Activated T-cell treated with anti-CD3 and anti-CD28 coated beads, Interleukin-2, amount 50 U/mL, for 24 hours (primary cell): ENCODE measurements around the gene KAT8.

Source experiments
- DNase-seq: peaks from one replicate; pipeline ENCODE4 v3.0.0-alpha.2; 2020
- H3K27ac Mint-ChIP-seq: 2 replicates; pipeline ENCODE4 v1.8.0; 2020; ENCODE audit warnings: mild to moderate bottlenecking, mixed read lengths
- H3K27me3 Mint-ChIP-seq: 2 replicates; pipeline ENCODE4 v1.8.0; 2020; ENCODE audit warnings: mixed read lengths
- H3K36me3 Mint-ChIP-seq: 2 replicates; pipeline ENCODE4 v1.8.0; 2020; ENCODE audit warnings: low read depth, mixed read lengths
- H3K4me1 Mint-ChIP-seq: 2 replicates; pipeline ENCODE4 v1.8.0; 2020; ENCODE audit warnings: low read depth, mixed read lengths
- H3K4me3 Mint-ChIP-seq: 2 replicates; pipeline ENCODE4 v1.8.0; 2020; ENCODE audit warnings: mild to moderate bottlenecking, moderate library complexity, mixed read lengths
- H3K9me3 Mint-ChIP-seq: 2 replicates; pipeline ENCODE4 v1.8.0; 2020; ENCODE audit warnings: mixed read lengths

KAT8 gene

GRCh38 chr16:31080756-31081419, 36.6 kb upstream of the KAT8 start:
- Mint-ChIP-seq H3K4me3 (no peak overlapping the region), H3K27me3 (no peaks in the 10 kb centered on the region), H3K4me1 (peaks cover 40% of the 10 kb centered on the region), H3K36me3 (peaks cover 91% of the 10 kb centered on the region), H3K27ac (peak overlapping the region; percentile 77), H3K9me3 (no peaks in the 10 kb centered on the region)
- DNase-seq: no peak

DNA sequence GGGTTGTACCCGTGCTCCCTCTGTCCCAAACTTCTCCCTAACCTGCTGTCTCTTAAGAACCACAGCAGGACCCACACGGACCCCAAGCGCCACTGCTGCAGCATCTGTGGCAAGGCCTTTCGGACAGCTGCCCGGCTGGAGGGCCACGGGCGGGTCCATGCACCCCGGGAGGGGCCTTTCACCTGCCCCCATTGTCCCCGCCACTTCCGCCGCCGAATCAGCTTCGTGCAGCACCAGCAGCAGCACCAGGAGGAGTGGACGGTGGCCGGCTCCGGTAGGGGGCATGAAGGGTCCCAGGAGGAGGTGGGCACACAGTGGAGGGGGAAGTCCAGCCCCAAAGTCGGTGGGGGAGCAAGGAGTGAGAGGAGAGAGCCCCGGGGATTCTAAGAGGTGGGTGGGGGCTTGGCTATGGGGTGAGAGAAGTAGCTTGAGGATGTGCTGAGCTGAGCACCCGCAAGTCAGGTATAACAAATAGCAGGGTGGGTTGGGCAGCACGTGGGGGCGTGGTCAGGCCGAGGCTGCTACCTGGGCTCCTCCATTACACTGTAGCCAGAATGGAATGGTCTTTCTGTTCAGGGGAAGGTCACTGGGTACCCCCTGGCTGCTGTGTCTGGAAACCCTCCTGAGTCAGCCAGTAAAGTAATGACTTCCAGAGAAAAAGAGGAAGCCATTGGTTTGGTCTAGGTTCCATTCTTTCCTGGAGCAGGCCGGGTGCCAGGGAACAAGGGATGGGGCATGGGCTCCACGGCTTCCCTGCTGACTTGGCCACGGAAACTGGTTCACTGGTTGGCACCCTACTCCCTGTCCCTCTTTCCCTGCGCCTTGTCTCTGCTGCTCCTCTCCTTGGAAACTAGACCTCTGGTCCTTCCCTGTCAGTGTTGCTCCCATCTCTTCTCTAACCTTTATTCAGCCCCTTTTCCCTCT, 35.8 kb upstream of the KAT8 start:
- Mint-ChIP-seq H3K27ac (peak overlapping the region; percentile 67), H3K27me3 (no peaks in the 10 kb centered on the region), H3K4me3 (no peak overlapping the region), H3K9me3 (no peaks in the 10 kb centered on the region), H3K4me1 (peaks cover 36% of the 10 kb centered on the region), H3K36me3 (peaks cover 88% of the 10 kb centered on the region)
- DNase-seq: no peak

- peaks cover 85% of the 10 kb centered on the region for H3K36me3 Mint-ChIP-seq
- H3K27me3 Mint-ChIP-seq: no peaks in the 10 kb centered on the region
- H3K4me1 Mint-ChIP-seq: peaks cover 33% of the 10 kb centered on the region
- H3K27ac Mint-ChIP-seq: peak overlapping the region; percentile 67
- H3K9me3 Mint-ChIP-seq: no peaks in the 10 kb centered on the region
- DNase-seq: no peak
- H3K4me3 Mint-ChIP-seq: no peak overlapping the region
Observed at GRCh38 chr16:31082368-31083045, 35.0 kb upstream of the KAT8 start.

DNA sequence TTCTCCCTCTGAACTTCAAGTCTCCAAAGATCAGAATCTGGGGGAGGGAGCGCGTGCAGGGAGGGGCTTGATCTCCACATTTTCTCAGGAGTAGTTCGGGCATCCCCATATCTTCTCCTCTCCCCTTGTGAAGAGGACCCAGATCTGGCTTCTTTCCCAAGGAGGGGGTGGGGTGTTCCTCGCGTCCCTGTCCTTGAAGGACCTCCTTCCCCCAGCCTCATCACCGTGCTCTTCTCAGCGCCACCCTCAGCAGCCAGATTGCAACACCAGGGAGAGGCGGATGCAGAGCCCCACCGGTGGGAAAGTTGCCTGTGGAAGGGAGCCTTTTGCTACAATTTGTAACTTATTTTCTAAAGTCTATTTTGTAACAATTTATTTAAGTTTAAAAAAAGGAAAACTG, 34.4 kb upstream of the KAT8 start:
- peaks cover 82% of the 10 kb centered on the region for H3K36me3 Mint-ChIP-seq
- no peak for DNase-seq
- H3K4me3 Mint-ChIP-seq: no peak overlapping the region
- H3K27me3 Mint-ChIP-seq: no peaks in the 10 kb centered on the region
- H3K4me1 Mint-ChIP-seq: peaks cover 28% of the 10 kb centered on the region
- H3K9me3 Mint-ChIP-seq: no peaks in the 10 kb centered on the region
- peak overlapping the region; percentile 37 for H3K27ac Mint-ChIP-seq

DNA sequence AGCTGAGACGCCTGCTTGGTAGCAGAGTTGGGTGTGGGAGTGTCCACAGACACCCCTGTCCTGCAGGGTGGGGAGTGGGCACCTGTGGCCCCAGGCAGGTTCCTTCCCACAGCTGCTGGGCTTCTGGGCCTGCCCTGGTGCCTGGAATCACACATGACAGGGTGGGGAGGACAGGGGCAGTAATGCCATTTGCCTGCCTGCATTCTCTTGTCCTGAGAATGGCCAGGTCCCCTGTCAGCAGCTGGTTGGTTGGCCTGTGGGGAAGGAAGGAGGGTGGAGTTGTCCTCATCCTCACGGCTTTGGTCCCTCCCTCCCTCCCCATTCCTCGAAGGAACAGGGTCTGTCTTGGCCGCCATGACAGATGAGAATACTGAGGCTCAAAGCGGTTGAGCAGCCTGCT, 33.9 kb upstream of the KAT8 start:
- Mint-ChIP-seq H3K4me1 (peaks cover 25% of the 10 kb centered on the region), H3K27me3 (no peaks in the 10 kb centered on the region), H3K9me3 (no peaks in the 10 kb centered on the region), H3K36me3 (peaks cover 82% of the 10 kb centered on the region), H3K4me3 (no peak overlapping the region), H3K27ac (peak overlapping the region; percentile 22)
- no peak for DNase-seq

GRCh38 chr16:31083981-31084380, 33.5 kb upstream of the KAT8 start:
- no peak overlapping the region for H3K4me3 Mint-ChIP-seq
- no peaks in the 10 kb centered on the region for H3K9me3 Mint-ChIP-seq
- H3K36me3 Mint-ChIP-seq: peaks cover 79% of the 10 kb centered on the region
- H3K27ac Mint-ChIP-seq: no peak overlapping the region
- no peak for DNase-seq
- peaks cover 21% of the 10 kb centered on the region for H3K4me1 Mint-ChIP-seq
- no peaks in the 10 kb centered on the region for H3K27me3 Mint-ChIP-seq

- no peak for DNase-seq
- Mint-ChIP-seq H3K4me3 (no peak overlapping the region), H3K4me1 (peaks cover 14% of the 10 kb centered on the region), H3K36me3 (peaks cover 79% of the 10 kb centered on the region), H3K27ac (no peak overlapping the region), H3K9me3 (no peaks in the 10 kb centered on the region), H3K27me3 (no peaks in the 10 kb centered on the region)
Observed at GRCh38 chr16:31084584-31085302, 32.7 kb upstream of the KAT8 start.

DNA sequence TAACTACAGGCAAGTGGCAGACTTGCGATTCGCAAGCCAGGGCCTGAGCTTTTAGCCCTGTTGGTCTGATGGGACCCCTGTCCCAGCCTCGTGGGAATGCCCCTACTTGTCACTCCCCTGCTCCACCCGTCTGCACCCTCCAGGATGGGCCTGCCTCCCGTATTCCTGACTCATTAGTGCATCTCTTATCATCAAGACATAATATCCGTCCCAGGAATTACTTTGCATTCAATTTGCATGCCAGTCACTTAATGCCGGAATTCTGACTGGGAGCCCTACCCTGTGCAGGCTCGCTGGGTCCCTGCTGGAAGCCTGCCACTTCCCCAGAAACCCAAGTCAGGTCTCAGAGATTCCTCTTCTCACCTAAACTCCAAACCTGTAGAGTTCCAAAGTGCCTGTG, 32.1 kb upstream of the KAT8 start:
- Mint-ChIP-seq H3K9me3 (no peaks in the 10 kb centered on the region), H3K36me3 (peaks cover 78% of the 10 kb centered on the region), H3K27me3 (no peaks in the 10 kb centered on the region), H3K4me3 (no peak overlapping the region), H3K27ac (peak overlapping the region; percentile 30), H3K4me1 (peaks cover 13% of the 10 kb centered on the region)
- no peak for DNase-seq

DNA sequence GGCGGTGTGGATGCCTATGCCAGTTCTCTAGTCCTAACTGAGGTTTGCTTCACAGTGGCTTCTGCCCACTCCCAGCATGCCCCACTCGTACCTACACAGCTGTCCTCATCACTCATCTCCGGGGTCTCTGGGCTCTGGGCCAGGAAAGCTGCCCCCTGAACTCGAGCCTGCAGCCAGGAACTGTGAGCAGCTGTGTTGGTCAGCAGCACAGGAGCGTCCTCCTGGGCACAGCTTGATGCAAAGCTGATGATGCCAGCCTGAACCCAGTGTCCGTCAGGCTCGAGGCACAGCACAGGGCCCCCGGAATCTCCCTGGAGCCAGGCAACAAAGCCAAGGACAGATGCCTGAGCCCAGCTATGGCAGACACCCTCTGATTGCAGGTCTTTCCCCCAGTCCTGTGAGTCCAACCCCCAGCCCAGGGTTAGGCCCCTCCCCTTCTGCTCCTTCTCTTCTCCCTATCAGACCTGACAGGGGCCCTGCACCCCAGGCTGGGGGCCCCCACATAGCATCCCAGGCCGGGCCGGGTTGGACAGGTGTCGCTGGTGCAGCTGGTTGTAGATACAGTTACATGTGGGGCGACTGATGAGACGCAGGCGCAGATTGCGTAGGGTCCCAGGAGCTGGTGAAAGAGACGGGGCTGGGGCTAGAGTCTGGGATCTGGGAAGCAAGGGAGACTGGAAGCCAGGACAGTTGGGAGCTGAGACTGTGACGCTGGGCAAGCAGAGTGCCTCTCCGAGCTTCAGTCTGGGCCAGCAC, 31.4 kb upstream of the KAT8 start:
- no peaks in the 10 kb centered on the region for H3K9me3 Mint-ChIP-seq
- DNase-seq: no peak
- peak overlapping the region; percentile 47 for H3K27ac Mint-ChIP-seq
- H3K4me1 Mint-ChIP-seq: peaks cover 11% of the 10 kb centered on the region
- no peaks in the 10 kb centered on the region for H3K27me3 Mint-ChIP-seq
- H3K36me3 Mint-ChIP-seq: peaks cover 78% of the 10 kb centered on the region
- H3K4me3 Mint-ChIP-seq: no peak overlapping the region

GRCh38 chr16:31086629-31086906, 30.9 kb upstream of the KAT8 start:
- Mint-ChIP-seq H3K9me3 (no peaks in the 10 kb centered on the region), H3K27me3 (no peaks in the 10 kb centered on the region), H3K36me3 (peaks cover 78% of the 10 kb centered on the region), H3K4me3 (no peak overlapping the region), H3K27ac (peak overlapping the region; percentile 47), H3K4me1 (peaks cover 12% of the 10 kb centered on the region)
- DNase-seq: no peak

DNA sequence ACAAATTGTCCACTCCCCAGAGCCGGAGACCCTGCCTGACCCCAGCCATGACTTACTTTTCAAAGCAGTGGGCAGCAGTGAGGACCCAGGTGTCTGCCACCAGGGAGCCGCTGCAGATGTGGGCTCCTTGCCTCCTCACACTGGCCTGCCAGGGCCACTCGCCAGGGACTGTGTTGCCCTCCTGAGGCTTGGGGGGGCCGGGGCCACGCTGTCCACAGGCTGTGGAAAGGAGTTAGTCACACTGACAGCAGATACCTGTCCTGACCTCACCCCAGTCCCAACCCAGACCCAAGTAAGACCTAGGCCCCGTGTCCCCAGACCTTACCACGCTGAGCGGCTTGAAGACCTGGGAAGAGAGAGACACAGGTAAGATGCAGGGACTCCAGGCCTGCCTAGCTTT, 30.0 kb upstream of the KAT8 start:
- Mint-ChIP-seq H3K4me3 (no peak overlapping the region), H3K9me3 (no peaks in the 10 kb centered on the region), H3K4me1 (peaks cover 10% of the 10 kb centered on the region), H3K27ac (no peak overlapping the region), H3K36me3 (peaks cover 73% of the 10 kb centered on the region), H3K27me3 (no peaks in the 10 kb centered on the region)
- no peak for DNase-seq

DNA sequence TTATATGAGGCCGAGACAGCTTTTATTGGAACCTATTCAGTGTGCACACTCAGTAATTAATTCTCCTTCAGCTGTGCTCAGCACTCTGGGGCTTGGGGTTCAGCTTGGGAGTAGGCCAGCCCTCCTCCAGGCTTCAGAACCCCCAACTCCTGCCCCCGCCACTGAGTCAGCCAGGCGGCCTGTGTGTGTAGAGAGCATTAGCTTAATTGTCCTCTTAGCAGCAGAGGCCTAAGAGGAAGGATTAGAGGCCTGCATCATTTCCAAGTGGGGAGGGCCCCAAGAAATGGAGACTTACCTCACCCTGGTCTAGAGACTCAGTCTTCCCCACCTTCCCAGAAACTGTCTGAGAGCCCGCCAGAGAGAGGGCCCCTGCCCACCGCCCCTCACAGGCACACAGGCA, 29.5 kb upstream of the KAT8 start:
- peaks cover 76% of the 10 kb centered on the region for H3K36me3 Mint-ChIP-seq
- no peak overlapping the region for H3K27ac Mint-ChIP-seq

DNA sequence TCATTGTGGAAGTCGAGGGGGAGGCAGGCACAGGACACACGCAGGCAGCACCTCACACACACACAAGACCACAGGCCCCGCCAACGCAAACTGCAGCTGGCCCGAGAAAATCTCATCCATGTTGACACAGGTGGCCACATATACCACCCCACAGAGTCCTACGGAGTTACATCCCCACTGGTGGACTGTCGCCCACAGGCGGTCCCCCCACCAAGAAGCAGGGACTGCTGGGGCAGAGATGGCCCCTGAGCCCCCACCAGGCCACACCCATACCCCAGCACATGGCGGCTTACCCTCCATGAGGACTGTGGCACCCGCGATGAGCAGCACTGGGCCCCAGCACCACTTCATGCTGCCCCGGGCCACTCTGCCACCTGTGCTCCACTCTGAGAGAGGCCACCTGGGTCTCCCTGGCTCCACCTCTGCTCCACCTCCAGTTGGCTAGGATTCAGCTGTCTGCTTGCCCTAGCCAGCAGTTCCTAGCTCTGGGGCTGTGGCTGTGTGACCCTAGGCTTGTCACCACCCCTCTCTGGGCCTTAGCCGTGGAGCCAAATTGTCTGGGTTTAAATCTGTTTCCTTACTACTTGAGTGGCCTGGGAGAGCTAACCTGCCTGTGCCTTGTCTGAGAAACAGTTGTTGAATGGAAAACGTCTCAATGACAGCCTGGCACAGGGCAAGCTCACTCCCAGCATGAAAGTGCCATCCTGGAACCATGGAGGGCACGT, 28.8 kb upstream of the KAT8 start, which contains the start of gene PRSS53:
PRSS53 (minus strand) TSS at position 485 of the 725 bp plus-strand sequence; CDS start at position 351, 134 bp downstream.
- no peak within 1 kb of the TSS for H3K27ac Mint-ChIP-seq
- no peaks in the 10 kb centered on the region for H3K9me3 Mint-ChIP-seq
- no peak within 1 kb of the TSS for H3K4me3 Mint-ChIP-seq
- H3K4me1 Mint-ChIP-seq: peaks cover 18% of the 10 kb centered on the region
- DNase-seq: no peak
- peaks cover 70% of the 10 kb centered on the region for H3K36me3 Mint-ChIP-seq
- H3K27me3 Mint-ChIP-seq: no peaks in the 10 kb centered on the region

More for the DNA sequence above, 29.5 kb upstream of the KAT8 start:
- Mint-ChIP-seq H3K4me1 (peaks cover 14% of the 10 kb centered on the region), H3K4me3 (no peak overlapping the region), H3K9me3 (no peaks in the 10 kb centered on the region), H3K27me3 (no peaks in the 10 kb centered on the region)
- no peak for DNase-seq
